ENCODE results near the gene RPL32.
"Not testable (repeated sequence)": the region's sequence is repeated elsewhere in the genome, so short reads cannot be mapped to it uniquely, and the experiment has no call there.

RPL32 gene

GRCh38 chr3:12841149-12841969 is at the start of gene RPL32:
Gene RPL32 (minus strand): TSS chr3:12841565. CDS start chr3:12840237, 1,328 bp downstream.
- Histone ChIP-seq H3K4me3 (ENCODE audit: low read depth in 1 of 2, low read length in 2 of 2) (peak within 1 kb of the TSS; percentile 87 to 94), H3K4me1 (ENCODE audit: control insufficient read depth in 1 of 2, insufficient read depth in 2 of 2, low read length in 2 of 2) (peaks cover 3 to 29% of the 10 kb centered on the region in 2 donors), H3K36me3 (ENCODE audit: control insufficient read depth in 1 of 2, insufficient read depth in 2 of 2, low read length in 2 of 2) (peaks cover 31 to 33% of the 10 kb centered on the region in 2 donors), H3K9me3 (ENCODE audit: control insufficient read depth in 1 of 2, low read length in 2 of 2) (no peaks in the 10 kb centered on the region), H3K27ac (ENCODE audit: low read length) (peak within 1 kb of the TSS; percentile 100), H3K27me3 (ENCODE audit: low read depth, low read length) (no peaks in the 10 kb centered on the region)

- peaks cover 0 to 28% of the 10 kb centered on the region in 2 donors for H3K4me1 ChIP-seq (ENCODE audit: control insufficient read depth in 1 of 2, insufficient read depth in 2 of 2, low read length in 2 of 2)
- H3K27me3 ChIP-seq (ENCODE audit: low read depth, low read length), result no peaks in the 10 kb centered on the region
- no peak overlapping the region for H3K27ac ChIP-seq (ENCODE audit: low read length)
- no peaks in the 10 kb centered on the region for H3K9me3 ChIP-seq (ENCODE audit: control insufficient read depth in 1 of 2, low read length in 2 of 2)
- no peak overlapping the region for H3K4me3 ChIP-seq (ENCODE audit: low read depth in 1 of 2, low read length in 2 of 2)
- H3K36me3 ChIP-seq (ENCODE audit: control insufficient read depth in 1 of 2, insufficient read depth in 2 of 2, low read length in 2 of 2), result no peaks in the 10 kb centered on the region
Measured at GRCh38 chr3:12890610-12891390, 49.4 kb upstream of the RPL32 start.

DNA sequence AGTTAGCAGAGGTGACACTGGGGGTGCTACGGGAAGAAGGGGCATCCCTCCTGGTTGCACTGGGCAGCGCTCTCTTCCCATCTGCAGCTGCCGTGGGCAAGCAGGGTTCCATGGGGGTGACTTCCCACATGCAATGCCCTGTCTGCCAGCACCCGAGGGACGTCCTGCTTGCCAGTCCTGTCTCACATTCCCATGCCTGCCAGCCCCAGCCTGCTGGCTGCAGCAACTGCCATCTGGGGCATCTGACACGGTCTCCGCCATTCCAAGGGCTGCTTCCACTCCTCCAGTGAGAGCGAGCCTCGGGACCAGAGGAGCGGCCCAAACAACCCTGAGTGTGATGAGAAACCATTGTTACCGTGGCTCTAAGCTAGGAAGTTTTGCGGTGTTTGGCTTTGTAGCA is 45.4 kb upstream of the RPL32 start:
- Histone ChIP-seq H3K4me1 (ENCODE audit: control insufficient read depth in 1 of 2, insufficient read depth in 2 of 2, low read length in 2 of 2) (peaks cover 0 to 5% of the 10 kb centered on the region in 2 donors), H3K27me3 (ENCODE audit: low read depth, low read length) (no peaks in the 10 kb centered on the region), H3K9me3 (ENCODE audit: control insufficient read depth in 1 of 2, low read length in 2 of 2) (no peaks in the 10 kb centered on the region), H3K27ac (ENCODE audit: low read length) (no peak overlapping the region), H3K36me3 (ENCODE audit: control insufficient read depth in 1 of 2, insufficient read depth in 2 of 2, low read length in 2 of 2) (no peaks in the 10 kb centered on the region), H3K4me3 (ENCODE audit: low read depth in 1 of 2, low read length in 2 of 2) (no peak overlapping the region)

DNA sequence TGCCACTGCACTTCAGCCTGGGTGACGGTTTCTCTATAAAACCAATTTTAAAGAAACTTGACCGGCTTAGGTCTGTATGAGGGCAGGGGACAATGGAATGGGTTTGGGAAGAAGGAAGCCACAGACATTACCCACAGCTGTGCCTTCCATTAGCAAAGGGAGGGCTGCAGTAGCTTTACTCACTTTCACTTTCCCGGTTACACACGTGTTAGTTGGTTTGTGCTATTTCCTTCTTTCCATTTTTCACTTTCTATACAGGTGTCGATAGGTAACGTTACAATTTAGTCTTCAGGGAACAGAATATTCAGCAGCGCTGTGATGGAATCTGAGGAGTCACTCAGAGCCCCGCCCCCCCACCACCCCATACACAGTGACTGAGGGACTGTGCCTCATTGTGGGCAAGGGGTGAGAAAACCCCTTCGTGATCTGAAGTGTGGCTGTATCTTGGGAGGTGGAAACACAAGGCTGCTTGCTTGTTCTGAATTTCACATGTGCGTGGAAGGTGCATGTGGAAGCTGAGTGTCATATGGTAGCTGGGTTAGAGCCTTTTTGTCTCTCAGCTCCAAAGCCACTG is 44.8 kb upstream of the RPL32 start:
- no peaks in the 10 kb centered on the region for H3K9me3 ChIP-seq (ENCODE audit: control insufficient read depth in 1 of 2, low read length in 2 of 2)
- H3K36me3 ChIP-seq (ENCODE audit: control insufficient read depth in 1 of 2, insufficient read depth in 2 of 2, low read length in 2 of 2), result no peaks in the 10 kb centered on the region
- H3K4me3 ChIP-seq (ENCODE audit: low read depth in 1 of 2, low read length in 2 of 2), result no peak overlapping the region
- H3K27ac ChIP-seq (ENCODE audit: low read length), result no peak overlapping the region
- H3K4me1 ChIP-seq (ENCODE audit: control insufficient read depth in 1 of 2, insufficient read depth in 2 of 2, low read length in 2 of 2), result no peaks in the 10 kb centered on the region
- H3K27me3 ChIP-seq (ENCODE audit: low read depth, low read length), result no peaks in the 10 kb centered on the region

- Histone ChIP-seq H3K36me3 (ENCODE audit: control insufficient read depth in 1 of 2, insufficient read depth in 2 of 2, low read length in 2 of 2) (no peaks in the 10 kb centered on the region), H3K9me3 (ENCODE audit: control insufficient read depth in 1 of 2, low read length in 2 of 2) (no peaks in the 10 kb centered on the region), H3K4me1 (ENCODE audit: control insufficient read depth in 1 of 2, insufficient read depth in 2 of 2, low read length in 2 of 2) (no peaks in the 10 kb centered on the region), H3K27me3 (ENCODE audit: low read depth, low read length) (no peaks in the 10 kb centered on the region), H3K4me3 (ENCODE audit: low read depth in 1 of 2, low read length in 2 of 2) (no peak overlapping the region), H3K27ac (ENCODE audit: low read length) (no peak overlapping the region)
Measured at GRCh38 chr3:12885583-12885930, 44.2 kb upstream of the RPL32 start.

GRCh38 chr3:12884790-12885582 is 43.6 kb upstream of the RPL32 start:
- no peak overlapping the region for H3K4me3 ChIP-seq (ENCODE audit: low read depth in 1 of 2, low read length in 2 of 2)
- H3K27me3 ChIP-seq (ENCODE audit: low read depth, low read length), result no peaks in the 10 kb centered on the region
- no peaks in the 10 kb centered on the region for H3K4me1 ChIP-seq (ENCODE audit: control insufficient read depth in 1 of 2, insufficient read depth in 2 of 2, low read length in 2 of 2)
- H3K36me3 ChIP-seq (ENCODE audit: control insufficient read depth in 1 of 2, insufficient read depth in 2 of 2, low read length in 2 of 2), result no peaks in the 10 kb centered on the region
- H3K9me3 ChIP-seq (ENCODE audit: control insufficient read depth in 1 of 2, low read length in 2 of 2), result no peaks in the 10 kb centered on the region
- no peak overlapping the region for H3K27ac ChIP-seq (ENCODE audit: low read length)

DNA sequence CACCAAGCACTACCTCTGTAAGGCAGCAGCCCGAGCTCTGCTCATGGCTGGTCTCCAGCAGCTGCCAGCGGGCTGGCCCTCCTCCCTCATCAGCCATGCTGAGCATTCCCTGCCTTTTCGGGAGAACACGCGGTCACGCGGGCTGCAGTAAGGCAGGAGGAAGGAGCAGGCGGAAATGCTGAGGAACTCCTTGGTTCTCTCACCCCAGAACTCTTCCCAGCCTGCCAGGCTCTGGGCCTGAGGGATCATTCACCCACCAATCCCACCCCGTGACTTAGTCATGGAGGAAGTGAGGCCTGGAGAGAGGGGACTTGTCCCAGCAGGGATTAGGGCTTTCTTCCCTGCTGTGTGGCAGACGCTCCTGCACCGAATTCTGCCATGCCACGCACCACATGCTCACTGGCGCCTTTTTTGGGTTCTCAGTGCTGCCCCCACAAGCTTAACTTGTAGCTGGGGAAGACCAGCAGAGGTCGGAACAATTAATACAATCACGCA is 42.9 kb upstream of the RPL32 start:
- no peak overlapping the region for H3K27ac ChIP-seq (ENCODE audit: low read length)
- no peaks in the 10 kb centered on the region for H3K27me3 ChIP-seq (ENCODE audit: low read depth, low read length)
- H3K4me3 ChIP-seq (ENCODE audit: low read depth in 1 of 2, low read length in 2 of 2), result no peak overlapping the region
- H3K36me3 ChIP-seq (ENCODE audit: control insufficient read depth in 1 of 2, insufficient read depth in 2 of 2, low read length in 2 of 2), result no peaks in the 10 kb centered on the region
- no peaks in the 10 kb centered on the region for H3K9me3 ChIP-seq (ENCODE audit: control insufficient read depth in 1 of 2, low read length in 2 of 2)
- no peaks in the 10 kb centered on the region for H3K4me1 ChIP-seq (ENCODE audit: control insufficient read depth in 1 of 2, insufficient read depth in 2 of 2, low read length in 2 of 2)

DNA sequence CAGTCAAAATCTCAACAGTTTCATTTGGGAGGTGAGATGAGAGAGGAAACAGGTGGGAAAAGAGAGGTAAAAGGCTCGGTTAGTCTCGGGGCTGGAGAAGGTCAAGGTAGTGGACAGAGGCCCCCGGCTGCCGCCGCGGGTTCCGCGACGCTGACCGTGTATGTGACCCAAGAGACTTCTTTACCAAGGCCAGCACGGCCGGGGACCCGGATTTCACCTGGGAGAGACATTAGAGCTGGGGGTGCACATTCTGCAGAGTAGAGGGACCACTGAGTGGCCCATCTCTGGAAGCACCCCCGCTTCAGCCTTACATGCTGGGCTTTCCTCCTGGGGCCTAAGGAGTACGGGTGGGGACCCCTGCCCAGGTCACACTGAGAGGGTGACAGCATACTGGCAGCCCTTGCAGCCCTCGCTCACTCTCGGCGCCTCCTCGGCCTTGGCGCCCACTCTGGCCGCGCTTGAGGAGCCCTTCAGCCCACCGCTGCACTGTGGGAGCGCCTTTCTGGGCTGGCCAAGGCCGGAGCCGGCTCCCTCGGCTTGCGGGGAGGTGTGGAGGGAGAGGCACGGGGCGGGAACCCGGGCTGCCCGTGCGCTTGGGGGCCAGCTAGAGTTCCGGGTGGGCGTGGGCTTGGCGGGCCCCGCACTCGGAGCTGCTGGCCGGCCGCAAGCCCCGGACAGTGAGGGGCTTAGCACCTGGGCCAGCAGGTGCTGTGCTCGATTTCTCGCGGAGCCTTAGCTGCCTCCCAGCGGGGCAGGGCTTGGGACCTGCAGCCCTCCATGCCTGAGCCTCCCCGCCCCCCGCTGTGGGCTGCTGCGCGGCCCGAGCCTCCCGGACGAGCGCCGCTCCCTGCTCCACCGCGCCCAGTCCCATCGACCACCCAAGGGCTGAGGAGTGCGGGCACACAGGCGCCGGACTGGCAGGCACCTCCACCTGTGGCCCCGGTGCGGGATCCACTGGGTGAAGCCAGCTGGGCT is 41.3 kb upstream of the RPL32 start:
- H3K27ac ChIP-seq (ENCODE audit: low read length), result no peak overlapping the region
- H3K27me3 ChIP-seq (ENCODE audit: low read depth, low read length), result no peaks in the 10 kb centered on the region
- no peaks in the 10 kb centered on the region for H3K4me1 ChIP-seq (ENCODE audit: control insufficient read depth in 1 of 2, insufficient read depth in 2 of 2, low read length in 2 of 2)
- H3K9me3 ChIP-seq (ENCODE audit: control insufficient read depth in 1 of 2, low read length in 2 of 2), result no peaks in the 10 kb centered on the region
- H3K36me3 ChIP-seq (ENCODE audit: control insufficient read depth in 1 of 2, insufficient read depth in 2 of 2, low read length in 2 of 2), result no peaks in the 10 kb centered on the region
- H3K4me3 ChIP-seq (ENCODE audit: low read depth in 1 of 2, low read length in 2 of 2), result no peak overlapping the region

GRCh38 chr3:12881858-12882257 is 40.5 kb upstream of the RPL32 start:
- H3K27me3 ChIP-seq (ENCODE audit: low read depth, low read length); H3K27ac ChIP-seq (ENCODE audit: low read length); H3K36me3 ChIP-seq (ENCODE audit: control insufficient read depth in 1 of 2, insufficient read depth in 2 of 2, low read length in 2 of 2); H3K4me1 ChIP-seq (ENCODE audit: control insufficient read depth in 1 of 2, insufficient read depth in 2 of 2, low read length in 2 of 2); H3K9me3 ChIP-seq (ENCODE audit: control insufficient read depth in 1 of 2, low read length in 2 of 2); H3K4me3 ChIP-seq (ENCODE audit: low read depth in 1 of 2, low read length in 2 of 2): not testable (repeated sequence)

DNA sequence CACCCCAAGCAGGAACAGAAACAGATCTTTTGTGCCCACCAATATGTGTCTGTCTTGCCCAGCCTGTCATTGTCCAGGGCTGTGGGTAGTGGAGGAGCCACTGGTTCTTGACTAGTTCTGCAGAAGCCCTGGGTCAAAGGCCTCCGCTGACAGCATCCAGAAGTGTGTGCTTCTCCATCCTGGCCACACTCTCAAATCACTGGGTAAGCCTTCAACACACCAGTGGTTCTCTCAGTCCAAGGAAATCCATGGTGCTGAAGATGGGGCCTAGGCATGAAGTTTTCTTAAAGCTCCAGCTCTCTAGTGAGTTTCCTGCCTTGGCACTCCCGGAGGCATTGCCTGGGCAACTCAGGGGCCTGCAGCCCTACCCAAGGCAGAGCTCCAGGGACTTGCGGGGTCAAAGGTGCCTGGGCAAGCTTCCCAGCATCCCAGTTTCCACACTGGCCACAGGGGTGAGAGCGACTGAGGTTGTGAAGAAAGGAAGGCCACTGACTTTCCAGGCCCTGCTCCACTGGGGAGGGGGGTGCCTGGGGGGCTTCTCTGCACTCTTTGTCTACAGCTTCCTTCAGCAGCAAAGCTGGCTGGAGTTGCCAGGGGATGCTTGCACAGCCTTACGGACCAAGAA is 37.9 kb upstream of the RPL32 start:
- no peak overlapping the region for H3K27ac ChIP-seq (ENCODE audit: low read length)
- H3K27me3 ChIP-seq (ENCODE audit: low read depth, low read length), result no peaks in the 10 kb centered on the region
- H3K36me3 ChIP-seq (ENCODE audit: control insufficient read depth in 1 of 2, insufficient read depth in 2 of 2, low read length in 2 of 2), result no peaks in the 10 kb centered on the region
- H3K9me3 ChIP-seq (ENCODE audit: control insufficient read depth in 1 of 2, low read length in 2 of 2), result no peaks in the 10 kb centered on the region
- H3K4me1 ChIP-seq (ENCODE audit: control insufficient read depth in 1 of 2, insufficient read depth in 2 of 2, low read length in 2 of 2), result peaks cover 0 to 8% of the 10 kb centered on the region in 2 donors
- H3K4me3 ChIP-seq (ENCODE audit: low read depth in 1 of 2, low read length in 2 of 2), result no peak overlapping the region
